ENCODE results near the gene G6PC3. TPM values are rescaled to one million over a fixed set of nuclear protein-coding genes. Genes with fewer than 3 reads are reported as not detected.

The G6PC3 gene
- total and polyA plus RNA-seq, 10 of the 15 experiments (the other 5 are each of a cell fraction or from before 2014, with no cell fraction given): 13.0 to 93.7 (median 43.0) TPM

- no peak overlapping the region for H2AFZ ChIP-seq (ENCODE audit: control insufficient read depth, low read depth, low read length)
- H3K4me3 ChIP-seq: no peak overlapping the region
- intact Hi-C loops (cut with micrococcal nuclease; ENCODE audit: unreplicated experiment): no loop called here
- in situ Hi-C loops (cut with MboI): no loop called here
- ATAC-seq (no peak), DNase-seq (ENCODE audit: low read depth, low spot score) (no peak), FAIRE-seq (no peak)
- H4K20me1 ChIP-seq (ENCODE audit: control insufficient read depth, insufficient read depth): no peaks in the 10 kb centered on the region; the same call in 1 of the 2 replicates
- H3K4me1 ChIP-seq (ENCODE audit: control insufficient read depth, insufficient read depth, low read length): no peaks in the 10 kb centered on the region
- no peak overlapping the region for H3K27ac ChIP-seq (ENCODE audit: control insufficient read depth, insufficient read depth)
- H3K36me3 ChIP-seq (ENCODE audit: control insufficient read depth in 2 of 2, insufficient read depth in 2 of 2, low read length in 1 of 2): peaks cover 5 to 41% of the 10 kb centered on the region in 2 experiments; a peak in 3 of 4 replicates
- CTCF ChIA-PET: interaction anchor here (0.6 to 1.4 kb wide), 2 partner anchors 25 to 122 kb away, joined by 3 read pairs; no protein-coding TSS in a partner anchor
- no peaks in the 10 kb centered on the region for H3K79me2 ChIP-seq (ENCODE audit: control insufficient read depth, insufficient read depth, low read length)
- SMC1A ChIA-PET (ENCODE audit: uncharacterized antibody, unreplicated experiment): no interaction called here
- no peaks in the 10 kb centered on the region for H3K27me3 ChIP-seq (replicated peaks in 1 of 2; ENCODE audit: control insufficient read depth in 2 of 2, insufficient read depth in 2 of 2, low read length in 1 of 2)
- WGBS (ENCODE audit: insufficient coverage, insufficient replicate concordance, low lambda C conversion rate, missing lambda C conversion rate): 94% methylated on average over 16 of the region's 16 CpGs
- RAD21 ChIA-PET (ENCODE audit: unreplicated experiment): no interaction called here
- H3K4me2 ChIP-seq (ENCODE audit: control insufficient read depth, insufficient read depth): no peak overlapping the region
- no TSS peak for BruUV-seq (replicated peaks)
- POLR2A ChIA-PET: interaction anchor here (0.6 kb wide), 1 partner anchor 111 kb away, joined by 3 read pairs; no protein-coding TSS in a partner anchor
- no peaks in the 10 kb centered on the region for H3K9me3 ChIP-seq (replicated peaks; ENCODE audit: control insufficient read depth, insufficient read depth, low read length)
- H3K9ac ChIP-seq (ENCODE audit: control insufficient read depth, insufficient read depth, low read length): no peak overlapping the region
- TF ChIP-seq IRF4 (IDR thresholded peaks at IDR 0.05; ENCODE audit: low read depth, low read length) (no peak), SP1 (IDR thresholded peaks at IDR 0.05; ENCODE audit: low read depth, low read length) (no peak), CUX1 (IDR thresholded peaks at IDR 0.05; ENCODE audit: insufficient replicate concordance, low read depth, low read length) (no peak), RUNX3 (IDR thresholded peaks at IDR 0.05; ENCODE audit: low read length) (no peak), SRF (IDR thresholded peaks at IDR 0.05; ENCODE audit: low read depth in 2 of 2, low read length in 2 of 2) (no peak), WRNIP1 (IDR thresholded peaks at IDR 0.05; ENCODE audit: borderline replicate concordance, low read depth, low read length) (no peak), KAT2A (conservative IDR thresholded peaks at IDR 0.05; ENCODE audit: control insufficient read depth, low read depth, low read length) (no peak), TCF12 (IDR thresholded peaks at IDR 0.05; ENCODE audit: low read depth, low read length) (no peak), NR2F1 (conservative IDR thresholded peaks at IDR 0.05) (no peak), CHD4 (IDR thresholded peaks at IDR 0.05) (no peak), SMAD1 (IDR thresholded peaks at IDR 0.05; ENCODE audit: low read depth, partially characterized antibody) (no peak), ZZZ3 (IDR thresholded peaks at IDR 0.05; ENCODE audit: control insufficient read depth, insufficient read length, low read depth) (no peak), POU2F2 (IDR thresholded peaks at IDR 0.05; ENCODE audit: borderline replicate concordance, low read depth, low read length) (no peak)
- TF ChIP-seq, protein P1, sequence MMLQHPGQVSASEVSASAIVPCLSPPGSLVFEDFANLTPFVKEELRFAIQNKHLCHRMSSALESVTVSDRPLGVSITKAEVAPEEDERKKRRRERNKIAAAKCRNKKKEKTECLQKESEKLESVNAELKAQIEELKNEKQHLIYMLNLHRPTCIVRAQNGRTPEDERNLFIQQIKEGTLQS (IDR thresholded peaks at IDR 0.05; ENCODE audit: borderline replicate concordance, extremely low read depth, low read depth, low read length): no peak
- TF ChIP-seq, protein P2, sequence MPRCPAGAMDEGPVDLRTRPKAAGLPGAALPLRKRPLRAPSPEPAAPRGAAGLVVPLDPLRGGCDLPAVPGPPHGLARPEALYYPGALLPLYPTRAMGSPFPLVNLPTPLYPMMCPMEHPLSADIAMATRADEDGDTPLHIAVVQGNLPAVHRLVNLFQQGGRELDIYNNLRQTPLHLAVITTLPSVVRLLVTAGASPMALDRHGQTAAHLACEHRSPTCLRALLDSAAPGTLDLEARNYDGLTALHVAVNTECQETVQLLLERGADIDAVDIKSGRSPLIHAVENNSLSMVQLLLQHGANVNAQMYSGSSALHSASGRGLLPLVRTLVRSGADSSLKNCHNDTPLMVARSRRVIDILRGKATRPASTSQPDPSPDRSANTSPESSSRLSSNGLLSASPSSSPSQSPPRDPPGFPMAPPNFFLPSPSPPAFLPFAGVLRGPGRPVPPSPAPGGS (IDR thresholded peaks at IDR 0.05; ENCODE audit: borderline replicate concordance, insufficient read depth, low read depth, low read length, poor library complexity, severe bottlenecking): no peak
These were observed 17.7 kb downstream of the G6PC3 start for GRCh38 chr17:44088254-44088653.
